Right forelimb (tissue), 1 donor: Measurements from ENCODE around the gene FOXJ3.
"Not testable (repeated sequence)": the region's sequence is repeated elsewhere in the genome, so short reads cannot be mapped to it uniquely, and the experiment has no call there.

ENCODE experiments used
- DNase-seq: peaks from one replicate; pipeline ENCODE4 v3.0.0-alpha.2; 2018

FOXJ3 gene

GRCh38 chr1:42239555-42239954 lies 95.5 kb downstream of the FOXJ3 start:
- no peak for DNase-seq

- DNase-seq: no peak
Measured at GRCh38 chr1:42239041-42239440, 96.0 kb downstream of the FOXJ3 start.

- DNase-seq: no peak
Measured at GRCh38 chr1:42231253-42231652, 103.8 kb downstream of the FOXJ3 start.

- DNase-seq: no peak
Measured at GRCh38 chr1:42228938-42229337, 106.1 kb downstream of the FOXJ3 start.

- DNase-seq: no peak
Measured at GRCh38 chr1:42223036-42223435, 112.0 kb downstream of the FOXJ3 start.

GRCh38 chr1:42221952-42222606 lies 113.0 kb downstream of the FOXJ3 start:
- no peak for DNase-seq

- no peak for DNase-seq
Measured at GRCh38 chr1:42221456-42221855, 113.6 kb downstream of the FOXJ3 start.

GRCh38 chr1:42219627-42220026 lies 115.4 kb downstream of the FOXJ3 start:
- DNase-seq: no peak

- no peak for DNase-seq
Measured at GRCh38 chr1:42214447-42214871, 120.6 kb downstream of the FOXJ3 start.

- no peak for DNase-seq
Measured at GRCh38 chr1:42211224-42211623, 123.8 kb downstream of the FOXJ3 start.

- no peak for DNase-seq
Measured at GRCh38 chr1:42210421-42211133, 124.5 kb downstream of the FOXJ3 start.

GRCh38 chr1:42209526-42210251 lies 125.3 kb downstream of the FOXJ3 start:
- DNase-seq: no peak

- DNase-seq: not testable (repeated sequence)
Measured at GRCh38 chr1:42206930-42207329, 128.1 kb downstream of the FOXJ3 start.

GRCh38 chr1:42206164-42206563 lies 128.9 kb downstream of the FOXJ3 start:
- DNase-seq: no peak

GRCh38 chr1:42201986-42202385 lies 133.0 kb downstream of the FOXJ3 start:
- no peak for DNase-seq

- no peak for DNase-seq
Measured at GRCh38 chr1:42198251-42198650, 136.8 kb downstream of the FOXJ3 start.

GRCh38 chr1:42195841-42196240 lies 139.2 kb downstream of the FOXJ3 start:
- DNase-seq: no peak

- no peak for DNase-seq
Measured at GRCh38 chr1:42192106-42192505, 142.9 kb downstream of the FOXJ3 start.

- no peak for DNase-seq
Measured at GRCh38 chr1:42191319-42191718, 143.7 kb downstream of the FOXJ3 start.

GRCh38 chr1:42189931-42190853 lies 144.8 kb downstream of the FOXJ3 start:
- no peak for DNase-seq

- no peak for DNase-seq
Measured at GRCh38 chr1:42186152-42186551, 148.9 kb downstream of the FOXJ3 start.

- no peak for DNase-seq
Measured at GRCh38 chr1:42184616-42185015, 150.4 kb downstream of the FOXJ3 start.

GRCh38 chr1:42183957-42184268 lies 151.1 kb downstream of the FOXJ3 start:
- DNase-seq: no peak
